ENCODE data around the gene LYZL1. TPM values are rescaled to one million over a fixed set of nuclear protein-coding genes. Genes with fewer than 3 reads are reported as not detected.

LYZL1 gene
- total and polyA plus RNA-seq, 9 of the 15 experiments (the other 6 are each of a cell fraction or from before 2014, with no cell fraction given) = not detected

- no peak for TF ChIP-seq ZNF277 (CRISPR knock-in tag; IDR thresholded peaks at IDR 0.05; ENCODE audit: borderline replicate concordance)
- TF ChIP-seq HDAC3 (IDR thresholded peaks at IDR 0.05; ENCODE audit: borderline replicate concordance, partially characterized antibody) = no peak
- no peak for TF ChIP-seq ZNF583 (CRISPR knock-in tag; IDR thresholded peaks at IDR 0.05)
- TF ChIP-seq SIN3B (IDR thresholded peaks at IDR 0.05; ENCODE audit: low read depth) = no peak
- TF ChIP-seq SPI1 (IDR thresholded peaks at IDR 0.05; ENCODE audit: borderline replicate concordance, low read depth, low read length) = no peak
Measured at GRCh38 chr10:29248158-29248557, 40.7 kb upstream of the LYZL1 start (continued).

GRCh38 chr10:29249018-29249417 is 39.9 kb upstream of the LYZL1 start:
- no peak overlapping the region for H3K4me3 ChIP-seq
- in situ Hi-C loops (cut with MboI) = no loop called here
- peaks cover 3 to 13% of the 10 kb centered on the region in 2 experiments; a peak in 3 of 5 replicates for H3K27me3 ChIP-seq (ENCODE audit: control insufficient read depth in 2 of 2, insufficient read depth in 2 of 2, low read length in 2 of 2)
- FAIRE-seq = no peak
- H3K9ac ChIP-seq (ENCODE audit: insufficient read depth in 1 of 2, low read depth in 2 of 2, low read length in 2 of 2) = no peak overlapping the region
- WGBS (ENCODE audit: insufficient coverage, low coverage, missing lambda C conversion rate) = 5% methylated on average over 5 of the region's 5 CpGs
- H3K27ac ChIP-seq (ENCODE audit: extremely low read depth, low read depth, low read length) = no peak overlapping the region
- CTCF ChIA-PET (ENCODE audit: low intra/inter-chr PET ratio) = interaction anchor here (0.7 kb wide), 1 partner anchor 138 kb away, joined by 4 read pairs; no protein-coding TSS in a partner anchor
- POLR2A ChIA-PET = no interaction called here
- BruUV-seq (replicated peaks) = no TSS peak
- DNase-seq (ENCODE audit: extremely low read depth in 1 of 4, low spot score in 3 of 4) = no peak
- no peaks in the 10 kb centered on the region for H3K79me2 ChIP-seq (ENCODE audit: control insufficient read depth, insufficient read depth, low read length)
- peaks cover under 1 to 15% of the 10 kb centered on the region in 2 experiments; a peak in 4 of 5 replicates for H3K4me1 ChIP-seq (replicated peaks in 1 of 2; ENCODE audit: control insufficient read depth in 2 of 2, insufficient read depth in 2 of 2, low read length in 2 of 2)
- no peaks in the 10 kb centered on the region for H3K36me3 ChIP-seq (ENCODE audit: control insufficient read depth, insufficient read depth, low read length)
- no peaks in the 10 kb centered on the region for H3K9me3 ChIP-seq (replicated peaks; ENCODE audit: control insufficient read depth, insufficient read depth, low read depth, low read length)
- H3K4me2 ChIP-seq (ENCODE audit: insufficient read depth, low read length) = no peak overlapping the region
- no peak for TF ChIP-seq ZKSCAN1 (IDR thresholded peaks at IDR 0.05; ENCODE audit: low read depth, low read length)
- TF ChIP-seq NR1H2 (CRISPR knock-in tag; IDR thresholded peaks at IDR 0.05) = no peak
- TF ChIP-seq KLF13 (tag; IDR thresholded peaks at IDR 0.05; ENCODE audit: borderline replicate concordance, low read depth) = no peak
- TF ChIP-seq MTF1 (CRISPR knock-in tag; IDR thresholded peaks at IDR 0.05; ENCODE audit: borderline replicate concordance) = no peak
- no peak for TF ChIP-seq SIX5 (IDR thresholded peaks at IDR 0.05; ENCODE audit: borderline replicate concordance in 1 of 2, insufficient read depth in 1 of 2, low read depth in 1 of 2, low read length in 2 of 2)
- TF ChIP-seq CREB3L1 (IDR thresholded peaks at IDR 0.05; ENCODE audit: borderline replicate concordance, low read depth) = no peak
- no peak for TF ChIP-seq MNT (conservative IDR thresholded peaks at IDR 0.05)
- no peaks in the 10 kb centered on the region for H4K20me1 ChIP-seq (replicated peaks; ENCODE audit: control insufficient read depth, insufficient read depth, low read length)
- intact Hi-C loops (cut with micrococcal nuclease) = no loop called here
- no peak for ATAC-seq
- no peaks in the 10 kb centered on the region for H3K9me1 ChIP-seq (ENCODE audit: control insufficient read depth, insufficient read depth, low read length)
- H2AFZ ChIP-seq (ENCODE audit: low read depth, low read length) = no peak overlapping the region
